Stomach (tissue), 4 donors: ENCODE measurements around the gene FSIP1.

Experiments
- CTCF ChIP-seq, 7 experiments: fragments of 450-650 bp in 4 of 7; fragments of 200-600 bp in 3 of 7; sonication (generic) in 3 of 7; IDR thresholded peaks; one replicate each; pipeline ENCODE4 v1.5.1; 2016 to 2019; ENCODE audit warnings: antibody characterized with exemption in 7 of 7, control low read depth in 2 of 7, mild to moderate bottlenecking in 1 of 7
- EP300 ChIP-seq: sonication (generic); formaldehyde crosslinking; IDR thresholded peaks from one replicate; pipeline ENCODE4 v1.6.1; 2017; ENCODE audit warnings: antibody characterized with exemption
- POLR2A ChIP-seq, 4 donors: fragments of 450-650 bp; IDR thresholded peaks; one replicate each; pipeline ENCODE4 v1.6.1; 2016; ENCODE audit warnings: antibody characterized with exemption in 4 of 4, control low read depth in 2 of 4, mild to moderate bottlenecking in 1 of 4, moderate library complexity in 1 of 4
- POLR2AphosphoS5 ChIP-seq, 3 donors: sonication (generic); formaldehyde crosslinking; IDR thresholded peaks; one replicate each; pipeline ENCODE4 v1.6.1; 2016; ENCODE audit warnings: antibody characterized with exemption in 3 of 3

GRCh38 chr15:39593656-39594445 lies 188.8 kb downstream of the FSIP1 start:
- TF ChIP-seq CTCF (IDR thresholded peaks at IDR 0.05) (no peak), EP300 (no peak), POLR2A (IDR thresholded peaks at IDR 0.05) (no peak), POLR2AphosphoS5 (IDR thresholded peaks at IDR 0.05) (peak in 2 of 3 donors; percentile 5 to 52)
